ENCODE results near the gene CSAG2. TPM values are rescaled to one million over a fixed set of nuclear protein-coding genes. Genes with fewer than 3 reads are reported as not detected.

The CSAG2 gene
- total RNA-seq, 1 experiment from 2014 or later: not detected

GRCh38 chrX:152663086-152663485 lies 46.0 kb downstream of the CSAG2 start:
- no peak for DNase-seq (ENCODE audit: low spot score)

- no peak for DNase-seq (ENCODE audit: low spot score)
These were observed 50.8 kb downstream of the CSAG2 start for GRCh38 chrX:152658302-152658701.

Other genes with a start within 250 kb of the CSAG2 start
- 5.9 and 6.1 TPM in 2 replicates for gene GABRQ, start 71.4 kb downstream of the CSAG2 start, total RNA-seq (2014; rRNA removed; shearing (Covaris generic))
- 15.8 and 18.1 TPM in 2 replicates for gene MAGEA3, start 10.5 kb downstream of the CSAG2 start, total RNA-seq (2014; rRNA removed; shearing (Covaris generic))
- 3.2 and 19.6 TPM in 2 replicates for gene MAGEA2B, start 5.4 kb upstream of the CSAG2 start, total RNA-seq (2014; rRNA removed; shearing (Covaris generic))
- 2.9 and 3.0 TPM in 2 replicates for gene CSAG1, start 24.4 kb upstream of the CSAG2 start, total RNA-seq (2014; rRNA removed; shearing (Covaris generic))
- gene MAGEA12, start 24.5 kb upstream of the CSAG2 start, total RNA-seq (2014; rRNA removed; shearing (Covaris generic)): 5.5 and 5.7 TPM in 2 replicates
- gene MAGEA2, start 44.6 kb upstream of the CSAG2 start, total RNA-seq (2014; rRNA removed; shearing (Covaris generic)): 10.6 and 15.8 TPM in 2 replicates
- 3.2 and 3.3 TPM in 2 replicates for gene CSAG3, start 49.9 kb upstream of the CSAG2 start, total RNA-seq (2014; rRNA removed; shearing (Covaris generic))
- gene MAGEA6, start 60.4 kb upstream of the CSAG2 start, total RNA-seq (2014; rRNA removed; shearing (Covaris generic)): 65.0 and 82.7 TPM in 2 replicates
- gene CETN2, start 121.5 kb upstream of the CSAG2 start, total RNA-seq (2014; rRNA removed; shearing (Covaris generic)): 68.5 and 69.1 TPM in 2 replicates
- 14.8 and 24.5 TPM in 2 replicates for gene NSDHL, start 121.8 kb upstream of the CSAG2 start, total RNA-seq (2014; rRNA removed; shearing (Covaris generic))
- 0.37 and 0.62 TPM in 2 replicates for gene ZNF185, start 188.8 kb upstream of the CSAG2 start, total RNA-seq (2014; rRNA removed; shearing (Covaris generic))

Data from H4 (cell line).